KG1 (cell line): ENCODE results near the gene DYNC2LI1.

ENCODE experiments used
- DNase-seq: peaks from one replicate; lab custom pipeline; 2025; lab: John Stamatoyannopoulos, UW

Gene DYNC2LI1

GRCh38 chr2:43846140-43846793 lies 72.4 kb downstream of the DYNC2LI1 start:
- DNase-seq = no peak

DNA sequence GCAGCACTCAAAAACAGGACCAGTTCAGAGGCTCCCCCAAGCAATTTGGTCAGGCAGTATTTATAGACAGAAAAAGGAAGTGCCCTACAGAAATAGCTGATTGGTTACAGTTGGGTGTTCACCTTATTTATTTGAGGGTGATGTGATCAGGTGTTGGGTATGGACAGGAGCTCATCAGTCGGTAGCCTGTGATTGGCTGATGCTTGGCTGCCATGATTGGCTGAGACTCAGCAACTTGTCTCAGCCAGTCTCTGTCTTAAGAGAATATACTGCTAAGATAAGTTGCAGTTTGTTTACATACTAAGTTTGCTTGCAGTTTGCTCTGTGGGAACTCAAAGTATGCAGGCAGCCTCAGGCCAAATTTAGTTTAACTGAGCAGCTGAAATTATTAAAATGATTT lies 74.4 kb downstream of the DYNC2LI1 start:
- DNase-seq = no peak

DNA sequence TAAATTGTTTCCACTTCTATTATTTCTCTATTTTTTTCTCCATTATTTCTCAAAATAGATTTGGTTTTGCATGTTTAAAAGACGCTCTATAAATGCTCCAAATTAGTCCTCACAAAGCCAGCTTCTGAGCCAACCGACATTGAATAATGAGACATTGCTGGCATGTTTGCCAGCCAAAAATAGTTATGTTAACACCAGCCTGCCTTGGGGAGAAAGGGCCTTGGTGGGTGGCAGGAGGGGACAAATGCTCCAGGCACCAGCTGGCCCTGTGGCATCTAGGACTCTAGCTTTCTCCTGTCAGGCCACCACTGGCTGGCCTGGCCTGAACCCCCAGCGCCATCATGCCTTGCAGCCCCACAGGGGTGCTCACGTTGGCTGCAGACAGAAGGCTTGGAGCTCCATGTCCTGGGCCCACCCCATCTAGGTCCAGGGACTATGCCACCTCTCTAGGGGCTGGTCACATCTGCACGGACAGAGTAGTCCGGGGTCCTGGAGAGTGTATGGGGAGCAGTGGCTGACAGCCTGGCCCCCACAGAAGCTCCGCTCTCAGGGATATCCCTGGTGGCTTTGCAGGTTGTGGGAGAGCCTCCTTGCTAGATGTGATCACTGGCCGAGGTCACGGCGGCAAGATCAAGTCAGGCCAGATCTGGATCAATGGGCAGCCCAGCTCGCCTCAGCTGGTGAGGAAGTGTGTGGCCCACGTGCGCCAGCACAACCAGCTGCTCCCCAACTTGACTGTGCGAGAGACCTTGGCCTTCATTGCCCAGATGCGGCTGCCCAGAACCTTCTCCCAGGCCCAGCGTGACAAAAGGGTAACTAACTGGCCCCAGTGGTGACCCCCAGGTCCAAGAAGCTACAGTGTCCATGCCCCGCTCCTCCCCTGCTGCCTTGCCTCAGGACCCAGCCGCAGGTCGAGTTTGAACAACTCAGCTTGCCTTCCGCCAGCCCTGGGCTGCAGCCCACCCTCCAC lies 77.5 kb downstream of the DYNC2LI1 start:
- no peak for DNase-seq

- DNase-seq = no peak
These were observed 78.4 kb downstream of the DYNC2LI1 start for GRCh38 chr2:43852196-43852730.

DNA sequence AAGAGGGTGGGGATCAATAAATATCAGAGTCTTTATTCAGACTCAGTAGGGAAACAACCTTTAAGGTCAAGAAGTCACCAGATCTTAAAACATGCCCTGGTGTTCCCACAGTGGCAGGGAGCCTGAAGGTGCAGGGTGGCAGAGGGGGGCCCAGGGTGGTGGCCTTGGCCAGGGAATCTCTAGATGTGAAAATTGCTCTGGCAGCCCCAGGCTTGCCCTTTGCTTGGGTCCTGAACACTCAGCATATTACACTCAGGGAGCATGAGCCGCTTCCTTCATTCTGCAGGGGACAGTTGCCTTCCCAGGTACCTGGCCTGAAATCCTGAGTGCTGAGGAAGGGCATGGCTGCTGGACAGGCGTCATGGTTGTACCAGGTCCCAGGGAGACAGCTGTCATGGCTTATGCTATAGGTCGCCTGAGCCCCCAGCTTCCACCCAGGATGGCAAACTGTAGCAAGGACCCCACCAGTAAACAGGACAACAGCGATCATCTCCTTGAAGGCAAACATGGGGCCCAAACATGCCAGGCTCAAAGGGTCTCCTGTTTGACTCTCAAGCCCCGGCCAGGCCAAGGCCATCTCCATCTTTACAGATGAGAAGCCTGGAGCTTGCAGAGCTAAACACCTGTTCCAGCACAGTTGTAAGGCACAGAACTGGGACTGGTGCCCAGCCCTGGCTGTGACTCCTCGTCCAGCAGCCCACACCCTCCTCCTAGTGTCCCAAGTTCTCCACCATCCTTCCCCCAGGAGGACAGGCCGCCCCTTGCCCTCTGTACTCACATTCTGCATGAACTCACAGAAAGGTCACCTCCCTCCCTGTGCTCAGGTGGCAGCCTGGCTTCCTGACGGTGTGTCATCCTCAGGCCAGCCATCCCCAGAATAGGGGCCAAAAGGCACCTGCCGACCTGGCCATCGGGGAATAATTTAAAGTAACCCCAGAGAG lies 79.6 kb downstream of the DYNC2LI1 start:
- DNase-seq = no peak

GRCh38 chr2:43854671-43855070 lies 80.8 kb downstream of the DYNC2LI1 start:
- no peak for DNase-seq

- DNase-seq = no peak
These were observed 81.5 kb downstream of the DYNC2LI1 start for GRCh38 chr2:43855292-43855691.
